RWPE1 (cell line): ENCODE measurements around the gene ASMTL.

Source experiments
- CTCF ChIA-PET: fragments of 350-600 bp; sonication (Branson Sonifier 250); formaldehyde crosslinking; extraction: SDS; loops from one replicate; lab custom pipeline; 2021; lab: Yijun Ruan, JAX
- POLR2A ChIA-PET: fragments of 400-600 bp; formaldehyde crosslinking; extraction: SDS; loops from one replicate; lab custom pipeline; 2020; ENCODE audit warnings: antibody characterized with exemption; ENCODE audit not compliant: low non-redundant PET; lab: Yijun Ruan, JAX
- DNase-seq: peaks from one replicate; pipeline ENCODE4 v3.0.0; 2012; ENCODE audit warnings: low spot score
- H3K27ac ChIP-seq: fragments of 450-650 bp; 2 replicates; pipeline ENCODE4 v1.5.1; 2017
- CTCF ChIP-seq: fragments of 450-650 bp; conservative IDR thresholded peaks from 2 replicates; pipeline ENCODE4 v1.5.1; 2017; ENCODE audit warnings: low read depth, mild to moderate bottlenecking

Gene ASMTL

GRCh38 chrX:1481636-1482529 is 29.2 kb upstream of the ASMTL start:
- TF ChIP-seq CTCF, result no peak
- no peak overlapping the region for H3K27ac ChIP-seq
- DNase-seq, result no peak
- CTCF ChIA-PET, result no interaction called here
- POLR2A ChIA-PET, result no interaction called here

GRCh38 chrX:1480082-1480785 is 27.5 kb upstream of the ASMTL start:
- no peak for TF ChIP-seq CTCF
- ChIA-PET POLR2A (no interaction called here), CTCF (no interaction called here)
- DNase-seq, result no peak
- no peak overlapping the region for H3K27ac ChIP-seq

- CTCF ChIA-PET, result no interaction called here
- no peak for TF ChIP-seq CTCF
- no peak overlapping the region for H3K27ac ChIP-seq
- DNase-seq, result no peak
- POLR2A ChIA-PET, result no interaction called here
Observed at GRCh38 chrX:1477801-1478458, 25.2 kb upstream of the ASMTL start.

GRCh38 chrX:1477229-1477628 is 24.5 kb upstream of the ASMTL start:
- ChIA-PET CTCF (no interaction called here), POLR2A (no interaction called here)
- no peak for TF ChIP-seq CTCF
- H3K27ac ChIP-seq, result no peak overlapping the region
- DNase-seq, result no peak

- no peak for TF ChIP-seq CTCF
- ChIA-PET POLR2A (no interaction called here), CTCF (no interaction called here)
- H3K27ac ChIP-seq, result no peak overlapping the region
- DNase-seq, result no peak
Observed at GRCh38 chrX:1476682-1477081, 24.0 kb upstream of the ASMTL start.

GRCh38 chrX:1475881-1476280 is 23.2 kb upstream of the ASMTL start:
- no peak overlapping the region for H3K27ac ChIP-seq
- no peak for DNase-seq
- no peak for TF ChIP-seq CTCF
- POLR2A ChIA-PET, result no interaction called here
- CTCF ChIA-PET, result no interaction called here
